ENCODE measurements around the gene GORAB. TPM values are rescaled to one million over a fixed set of nuclear protein-coding genes. Genes with fewer than 3 reads are reported as not detected.

Gene GORAB
- total RNA-seq, 1 experiment from 2014 or later, result 10.9 TPM

- DNase-seq (ENCODE audit: low spot score), result no peak
- no TSS peak for BruUV-seq (replicated peaks)
- Histone ChIP-seq H3K27me3 (replicated peaks; ENCODE audit: insufficient read depth, low read depth, low read length, poor library complexity) (no peaks in the 10 kb centered on the region), H3K4me1 (ENCODE audit: insufficient read depth, low read length, poor library complexity, severe bottlenecking) (no peaks in the 10 kb centered on the region), H3K27ac (ENCODE audit: low read depth, low read length, poor library complexity, severe bottlenecking) (no peak overlapping the region), H3K4me3 (ENCODE audit: low read depth, low read length, poor library complexity, severe bottlenecking) (no peak overlapping the region), H3K9me3 (ENCODE audit: low read depth, low read length, poor library complexity, severe bottlenecking) (no peaks in the 10 kb centered on the region), H3K36me3 (ENCODE audit: insufficient read depth, low read length, poor library complexity, severe bottlenecking) (peaks cover 8% of the 10 kb centered on the region)
- intact Hi-C loops (cut with micrococcal nuclease; ENCODE audit: unreplicated experiment), result loop anchor here (5.0 kb wide), 1 partner anchor 128 kb away; the partner anchor contains the start of gene PRRX1
- ChIA-PET CTCF (no interaction called here), POLR2A (ENCODE audit: low non-redundant PET) (no interaction called here)
- TF ChIP-seq CTCF (conservative IDR thresholded peaks at IDR 0.05; ENCODE audit: low read depth, low read length) (no peak), EZH2 (IDR thresholded peaks at IDR 0.05; ENCODE audit: borderline replicate concordance, low read depth, low read length, poor library complexity, severe bottlenecking) (no peak)
These were observed 2.7 kb downstream of the GORAB start for GRCh38 chr1:170534626-170535147.

DNA sequence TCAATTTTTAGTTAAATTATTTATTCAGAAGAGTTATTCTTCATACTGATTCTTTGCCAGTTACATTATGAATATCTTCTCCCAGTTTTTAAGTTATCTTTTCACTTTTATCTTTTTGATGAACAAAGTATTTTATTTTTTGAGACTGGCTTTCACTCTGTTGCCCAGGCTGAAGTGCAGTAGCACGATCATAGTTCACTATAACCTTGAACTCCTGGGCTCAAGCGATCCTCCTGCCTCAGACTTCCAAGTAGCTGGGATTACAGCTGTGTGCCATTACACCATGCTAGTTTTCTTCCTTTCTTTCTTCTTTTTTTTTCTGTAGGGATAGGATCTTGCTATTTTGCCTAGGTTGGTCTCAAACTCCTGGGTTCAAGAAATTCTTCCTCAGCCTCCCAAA is 3.5 kb downstream of the GORAB start:
- intact Hi-C loops (cut with micrococcal nuclease; ENCODE audit: unreplicated experiment), result no loop called here
- no peak for DNase-seq (ENCODE audit: low spot score)
- no TSS peak for BruUV-seq (replicated peaks)
- Histone ChIP-seq H3K9me3 (ENCODE audit: low read depth, low read length, poor library complexity, severe bottlenecking) (no peaks in the 10 kb centered on the region), H3K36me3 (ENCODE audit: insufficient read depth, low read length, poor library complexity, severe bottlenecking) (peaks cover 12% of the 10 kb centered on the region), H3K4me1 (ENCODE audit: insufficient read depth, low read length, poor library complexity, severe bottlenecking) (peaks cover 3% of the 10 kb centered on the region), H3K27me3 (replicated peaks; ENCODE audit: insufficient read depth, low read depth, low read length, poor library complexity) (no peaks in the 10 kb centered on the region), H3K27ac (ENCODE audit: low read depth, low read length, poor library complexity, severe bottlenecking) (no peak overlapping the region), H3K4me3 (ENCODE audit: low read depth, low read length, poor library complexity, severe bottlenecking) (no peak overlapping the region)
- CTCF ChIA-PET, result no interaction called here
- POLR2A ChIA-PET (ENCODE audit: low non-redundant PET), result no interaction called here
- no peak for TF ChIP-seq CTCF (conservative IDR thresholded peaks at IDR 0.05; ENCODE audit: low read depth, low read length)
- no peak for TF ChIP-seq EZH2 (IDR thresholded peaks at IDR 0.05; ENCODE audit: borderline replicate concordance, low read depth, low read length, poor library complexity, severe bottlenecking)

DNA sequence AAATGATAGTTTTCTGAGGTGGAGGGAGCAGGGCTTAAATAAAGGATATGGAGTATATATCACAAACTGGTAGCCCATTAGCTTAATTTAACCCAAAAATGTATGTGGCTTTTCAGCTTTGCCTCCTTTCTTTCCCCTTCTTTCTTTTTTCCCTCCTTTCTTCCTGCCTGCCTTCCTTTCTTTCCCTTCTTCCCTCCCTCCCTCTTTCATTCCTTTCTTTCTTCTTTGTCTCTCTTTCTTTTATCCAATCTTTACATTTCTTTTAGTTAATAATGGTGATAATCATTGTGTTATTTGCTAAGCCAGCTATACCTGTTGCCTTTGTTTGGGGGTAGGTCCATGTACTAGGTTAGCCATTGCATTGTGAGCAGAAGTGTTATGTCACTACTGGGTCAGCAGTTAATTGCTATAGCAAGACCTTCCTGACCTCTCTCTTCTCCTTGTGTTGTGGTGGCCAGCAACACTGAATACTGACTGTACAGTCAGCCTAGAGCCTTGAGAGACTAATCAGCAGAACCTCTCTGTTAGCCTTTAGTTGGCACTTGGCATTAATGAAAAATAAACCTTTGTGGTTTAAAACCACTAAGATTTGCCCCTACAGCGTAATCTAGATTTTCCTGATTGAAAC is 5.1 kb downstream of the GORAB start:
- no peak for DNase-seq (ENCODE audit: low spot score)
- ChIA-PET POLR2A (ENCODE audit: low non-redundant PET) (no interaction called here), CTCF (no interaction called here)
- BruUV-seq (replicated peaks), result no TSS peak
- no peak overlapping the region for H3K27ac ChIP-seq (ENCODE audit: low read depth, low read length, poor library complexity, severe bottlenecking)
- H3K36me3 ChIP-seq (ENCODE audit: insufficient read depth, low read length, poor library complexity, severe bottlenecking), result peaks cover 18% of the 10 kb centered on the region
- H3K9me3 ChIP-seq (ENCODE audit: low read depth, low read length, poor library complexity, severe bottlenecking), result no peaks in the 10 kb centered on the region
- intact Hi-C loops (cut with micrococcal nuclease; ENCODE audit: unreplicated experiment), result no loop called here
- TF ChIP-seq EZH2 (IDR thresholded peaks at IDR 0.05; ENCODE audit: borderline replicate concordance, low read depth, low read length, poor library complexity, severe bottlenecking) (no peak), CTCF (conservative IDR thresholded peaks at IDR 0.05; ENCODE audit: low read depth, low read length) (no peak)
- H3K4me1 ChIP-seq (ENCODE audit: insufficient read depth, low read length, poor library complexity, severe bottlenecking), result peaks cover 4% of the 10 kb centered on the region
- no peak overlapping the region for H3K4me3 ChIP-seq (ENCODE audit: low read depth, low read length, poor library complexity, severe bottlenecking)
- H3K27me3 ChIP-seq (replicated peaks; ENCODE audit: insufficient read depth, low read depth, low read length, poor library complexity), result no peaks in the 10 kb centered on the region

Data from A673 (cell line).